NCI-H82 treated with DMSO at 0.1 percent for 48 hours (cell line): ENCODE results near the gene G2E3.

Experiments used
- DNase-seq: peaks from one replicate; lab custom pipeline; 2025; ENCODE audit not compliant: unreplicated experiment; lab: John Stamatoyannopoulos, UW

G2E3 gene

GRCh38 chr14:30648471-30648870 is 89.5 kb downstream of the G2E3 start:
- no peak for DNase-seq

DNA sequence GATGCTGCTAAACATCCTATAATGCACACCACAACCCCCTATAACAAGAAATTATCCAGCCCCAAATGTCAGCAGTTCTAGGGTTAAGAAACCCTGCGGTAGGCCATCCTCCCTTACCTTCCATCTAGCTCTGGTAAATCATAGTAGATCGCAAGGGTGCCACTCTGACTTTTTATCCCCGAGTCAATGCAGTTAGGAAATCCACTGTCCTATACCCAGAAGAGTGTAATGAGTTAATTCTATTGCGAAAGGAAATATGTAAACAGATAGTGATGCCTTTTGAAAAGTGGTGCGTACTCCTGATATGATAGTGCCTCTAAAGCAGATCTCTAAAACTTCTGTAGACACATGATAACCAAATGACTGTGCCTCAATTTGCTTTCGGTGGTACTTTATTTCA is 93.0 kb downstream of the G2E3 start:
- no peak for DNase-seq

DNA sequence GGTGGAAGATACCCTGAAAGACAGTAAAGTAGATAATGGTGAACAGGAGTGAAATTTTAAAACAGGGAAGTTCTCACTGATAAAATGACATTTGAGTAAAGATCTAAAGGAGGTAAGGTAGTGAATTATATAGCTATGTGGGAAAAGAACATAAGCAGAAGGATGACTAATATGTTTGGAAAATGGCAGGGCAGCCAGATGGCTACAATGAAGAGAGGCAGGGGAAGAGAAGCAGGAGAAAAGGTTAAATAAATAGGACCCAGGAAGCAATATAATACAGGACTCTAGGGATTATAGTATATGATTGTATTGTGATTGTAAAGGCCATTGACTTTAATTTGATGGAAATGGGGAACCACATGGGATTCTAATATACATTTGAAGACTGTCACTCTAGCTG is 96.2 kb downstream of the G2E3 start:
- DNase-seq = no peak

- no peak for DNase-seq
Measured at GRCh38 chr14:30655658-30656057, 96.7 kb downstream of the G2E3 start.

- no peak for DNase-seq
Measured at GRCh38 chr14:30656190-30656632, 97.3 kb downstream of the G2E3 start.

DNA sequence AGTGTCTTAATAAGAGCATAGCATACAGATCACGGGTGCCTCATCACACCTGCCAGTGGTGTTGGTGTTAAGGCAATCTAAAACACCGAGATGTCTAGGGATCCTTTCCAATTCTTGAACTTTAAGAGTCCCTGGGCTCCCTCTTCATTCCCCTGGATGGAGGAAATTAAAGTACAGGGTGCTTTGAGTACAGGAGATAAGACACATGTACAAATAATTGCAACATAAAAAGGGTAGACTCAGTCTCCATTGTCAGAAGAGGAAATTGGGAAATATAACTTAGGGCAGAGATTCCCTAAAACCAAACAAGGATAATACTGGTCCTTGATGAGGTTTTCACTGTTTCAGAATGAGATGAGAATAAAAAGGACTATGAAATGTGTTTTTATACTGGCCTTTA is 98.1 kb downstream of the G2E3 start:
- DNase-seq = no peak

DNA sequence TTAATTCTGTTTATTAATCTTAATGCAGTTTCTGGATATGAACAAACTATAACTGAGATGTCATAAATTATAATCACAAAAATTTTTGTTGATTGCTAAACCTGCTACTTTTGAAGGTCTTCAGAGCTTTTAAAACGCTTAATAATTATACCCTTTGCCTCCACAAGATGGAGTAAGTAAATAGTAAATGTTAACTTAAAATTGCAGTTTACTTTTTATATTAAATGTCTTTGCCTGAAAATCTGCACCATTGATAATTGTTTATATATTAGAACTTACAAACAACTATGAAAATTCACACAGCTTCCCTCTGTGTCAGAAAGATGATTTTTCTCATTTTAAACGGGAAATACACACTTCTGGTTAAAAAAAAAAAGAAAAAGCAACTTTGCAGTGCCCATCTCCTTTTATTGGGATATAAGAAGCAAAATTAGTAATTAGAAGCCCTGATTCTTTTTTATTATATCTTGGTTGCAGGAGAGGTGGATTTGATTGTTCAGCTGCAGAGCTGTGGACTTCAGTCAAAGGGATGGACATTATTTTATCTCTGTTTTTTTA is 98.7 kb downstream of the G2E3 start:
- DNase-seq = no peak

DNA sequence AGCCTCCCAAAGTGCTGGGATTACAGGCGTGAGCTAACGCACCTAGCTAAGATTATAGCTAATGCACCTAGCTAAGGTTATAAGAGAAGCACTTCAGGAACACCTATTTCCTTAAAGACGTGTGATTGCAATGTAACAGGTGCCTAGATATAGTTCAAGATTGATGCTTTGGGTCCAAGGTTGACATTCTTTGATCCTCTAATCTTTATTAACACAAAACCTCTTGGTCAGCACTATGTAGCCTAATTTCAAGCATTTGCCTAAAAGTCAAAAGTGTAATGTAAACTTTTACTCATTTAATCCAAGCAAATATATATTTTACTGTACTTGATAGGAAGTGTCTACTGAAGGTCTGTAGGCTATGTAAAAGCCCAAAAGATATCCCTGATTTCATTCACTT is 99.7 kb downstream of the G2E3 start:
- no peak for DNase-seq

GRCh38 chr14:30669594-30669993 is 110.6 kb downstream of the G2E3 start:
- no peak for DNase-seq
